Testis (tissue), 3 donors: ENCODE measurements around the gene PNLIPRP2. TPM values are rescaled to one million over a fixed set of nuclear protein-coding genes. Genes with fewer than 3 reads are reported as not detected.
A peak's percentile ranks its signal among the peaks of the same experiment; 100 is the strongest.

Experiments used
- DNase-seq: peaks from one replicate; pipeline ENCODE4 v3.0.0-alpha.2; 2019
- H3K27ac ChIP-seq, 2 donors: fragments of 200-600 bp; sonication (generic); one replicate each; pipeline ENCODE4 v1.5.1; 2019
- H3K27me3 ChIP-seq: fragments of 200-600 bp; sonication (generic); one replicate; pipeline ENCODE4 v1.5.1; 2019
- H3K36me3 ChIP-seq: fragments of 200-600 bp; sonication (generic); one replicate; pipeline ENCODE4 v1.5.1; 2017; ENCODE audit warnings: low read depth; ENCODE audit errors: missing control alignments
- H3K4me1 ChIP-seq: fragments of 200-600 bp; sonication (generic); one replicate; pipeline ENCODE4 v1.5.1; 2019
- H3K4me3 ChIP-seq, 2 donors: fragments of 200-600 bp; sonication (generic); one replicate each; pipeline ENCODE4 v1.5.1; 2017 to 2019
- H3K9me3 ChIP-seq: fragments of 200-600 bp; sonication (generic); one replicate; pipeline ENCODE4 v1.5.1; 2017
- CTCF ChIP-seq, 3 experiments: fragments of 450-650 bp in 2 of 3; fragments of 200-600 bp in 1 of 3; sonication (generic) in 1 of 3; IDR thresholded peaks; one replicate each; pipeline ENCODE4 v1.5.1; 2016 to 2019; ENCODE audit warnings: antibody characterized with exemption in 3 of 3, mild to moderate bottlenecking in 2 of 3, moderate library complexity in 1 of 3
- POLR2A ChIP-seq: fragments of 450-650 bp; IDR thresholded peaks from one replicate; pipeline ENCODE4 v1.6.1; 2017; ENCODE audit warnings: antibody characterized with exemption, mild to moderate bottlenecking, moderate library complexity
- WGBS, 2 donors: methylation state at CpG; one replicate each; pipeline ENCODE4 v1.1.5; 2018; 5-methylcytosine and 5-hydroxymethylcytosine counted together
- intact Hi-C: fragments of 100-400 bp; cut with DNase I; formaldehyde crosslinking; loops from one replicate; pipeline ENCODE4 v1.15.1; 2023; ENCODE audit warnings: low total_unique reads
- polyA plus RNA-seq: library from polyadenylated mRNA; stranded (reverse); fragments of 350-450 nt; fragmentation: Illumina TruSeq; extraction: RNeasy Lipid Tissue Mini Kit (QIAGEN cat#74804); gene quantifications from one replicate; pipeline ENCODE4 v1.2.3, GENCODE V29; 2014; ENCODE audit warnings: low read depth, low replicate concordance; ENCODE audit not compliant: insufficient read depth
- total RNA-seq, 2 donors: library from RNA; depleted of rRNA; stranded (reverse); fragments of >200 nt; gene quantifications; one replicate each; pipeline ENCODE4 v1.2.3, GENCODE V29; 2016

PNLIPRP2 gene
- total and polyA plus RNA-seq, 3 donors from 2014 or later, result 0.31 to 0.61 TPM; not detected in 1

- DNase-seq, result no peak
- Histone ChIP-seq H3K27ac (no peak overlapping the region), H3K4me3 (no peak overlapping the region), H3K27me3 (no peaks in the 10 kb centered on the region), H3K4me1 (peaks cover 18% of the 10 kb centered on the region), H3K9me3 (no peaks in the 10 kb centered on the region), H3K36me3 (no peaks in the 10 kb centered on the region)
- 96 to 100% methylated on average over 6 of the region's 6 CpGs for WGBS, 2 donors
- TF ChIP-seq POLR2A, result no peak
- TF ChIP-seq CTCF (IDR thresholded peaks at IDR 0.05), result no peak
- intact Hi-C loops, result loop anchor here (5.0 to 10.0 kb wide), 2 partner anchors 59 to 101 kb away; partner anchors contain the start of gene HSPA12A
Observed at GRCh38 chr10:116685807-116686206, 65.1 kb downstream of the PNLIPRP2 start.

- WGBS, 2 donors, result 94 to 100% methylated on average over 2 to 3 of the region's 3 CpGs
- no peak for DNase-seq
- no peak for TF ChIP-seq CTCF (IDR thresholded peaks at IDR 0.05)
- TF ChIP-seq POLR2A, result no peak
- intact Hi-C loops, result loop anchor here (5.0 to 10.0 kb wide), 2 partner anchors 58 to 101 kb away; partner anchors contain the start of gene HSPA12A
- no peaks in the 10 kb centered on the region for H3K36me3 ChIP-seq
- H3K27me3 ChIP-seq, result no peaks in the 10 kb centered on the region
- H3K4me1 ChIP-seq, result peaks cover 25% of the 10 kb centered on the region
- H3K9me3 ChIP-seq, result no peaks in the 10 kb centered on the region
- H3K4me3 ChIP-seq, result no peak overlapping the region
- H3K27ac ChIP-seq, result no peak overlapping the region
Observed at GRCh38 chr10:116686632-116687031, 65.9 kb downstream of the PNLIPRP2 start.

DNA sequence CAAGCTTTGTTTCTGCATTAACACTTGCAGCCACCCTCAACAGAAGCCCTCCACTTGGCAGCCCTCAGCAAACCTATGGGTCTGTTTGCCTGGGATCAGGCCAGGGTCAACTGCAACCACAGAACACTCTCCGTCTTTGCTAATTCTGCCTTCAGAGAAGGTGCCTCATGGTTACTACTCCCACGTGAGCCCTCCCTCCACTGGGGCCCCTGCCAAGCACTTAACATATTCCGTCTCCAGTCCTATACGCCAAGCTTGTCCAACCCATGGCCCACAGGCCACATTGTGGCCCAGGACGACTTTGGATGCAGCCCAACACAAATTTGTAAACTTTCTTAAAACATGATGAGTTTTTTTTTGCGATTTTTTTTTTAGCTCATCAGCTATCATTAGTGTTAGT lies 66.9 kb downstream of the PNLIPRP2 start:
- 50% methylated on average over 6 of the region's 6 CpGs for WGBS, 2 donors
- peaks cover 30% of the 10 kb centered on the region for H3K4me1 ChIP-seq
- H3K4me3 ChIP-seq, result no peak overlapping the region
- DNase-seq, result no peak
- H3K36me3 ChIP-seq, result no peaks in the 10 kb centered on the region
- TF ChIP-seq POLR2A, result no peak
- TF ChIP-seq CTCF (IDR thresholded peaks at IDR 0.05), result no peak
- no peaks in the 10 kb centered on the region for H3K9me3 ChIP-seq
- intact Hi-C loops, result loop anchor here (5.0 to 10.0 kb wide), 2 partner anchors 57 to 100 kb away; partner anchors contain the start of gene HSPA12A
- H3K27ac ChIP-seq, result no peak overlapping the region
- no peaks in the 10 kb centered on the region for H3K27me3 ChIP-seq

DNA sequence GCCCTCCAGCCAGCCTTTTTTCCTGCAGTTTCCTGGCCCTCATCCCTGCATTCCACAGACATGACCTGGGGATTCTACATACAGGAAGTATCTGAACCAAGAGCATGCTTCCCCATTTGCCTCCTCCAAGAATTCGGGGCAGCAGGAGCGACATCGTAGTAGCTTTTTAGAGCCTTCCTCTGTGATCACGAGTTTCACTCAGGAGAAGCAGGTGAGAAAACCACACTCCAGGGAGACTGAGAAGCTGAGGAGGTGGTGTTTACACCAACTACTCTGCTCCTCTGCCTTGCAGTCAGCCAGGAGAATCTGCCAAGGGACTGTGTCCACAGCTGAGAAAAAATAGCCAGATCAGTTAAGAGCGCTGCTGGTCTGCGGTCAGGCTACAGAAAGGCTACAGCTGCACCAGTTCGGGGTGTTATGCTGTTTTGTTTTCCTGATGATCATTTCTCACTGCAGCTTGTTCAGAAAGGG lies 67.5 kb downstream of the PNLIPRP2 start:
- peak; percentile 57 for DNase-seq
- intact Hi-C loops, result loop anchor here (5.0 to 10.0 kb wide), 2 partner anchors 57 to 99 kb away; partner anchors contain the start of gene HSPA12A
- TF ChIP-seq POLR2A (no peak), CTCF (IDR thresholded peaks at IDR 0.05) (no peak)
- H3K27me3 ChIP-seq, result no peaks in the 10 kb centered on the region
- no peak overlapping the region for H3K27ac ChIP-seq
- no peaks in the 10 kb centered on the region for H3K36me3 ChIP-seq
- H3K4me3 ChIP-seq, result no peak overlapping the region
- 35 to 41% methylated on average over 7 of the region's 7 CpGs for WGBS, 2 donors
- peaks cover 30% of the 10 kb centered on the region for H3K4me1 ChIP-seq
- H3K9me3 ChIP-seq, result no peaks in the 10 kb centered on the region
